C1 segment of cervical spinal cord (tissue), 14 donors: Measurements from ENCODE around the gene PRRC2B.
"Not testable (repeated sequence)": the region's sequence is repeated elsewhere in the genome, so short reads cannot be mapped to it uniquely, and the experiment has no call there.

ENCODE experiments used
- DNase-seq, 14 donors: peaks; one replicate each; lab custom pipeline; 2025; lab: John Stamatoyannopoulos, UW

PRRC2B gene

DNA sequence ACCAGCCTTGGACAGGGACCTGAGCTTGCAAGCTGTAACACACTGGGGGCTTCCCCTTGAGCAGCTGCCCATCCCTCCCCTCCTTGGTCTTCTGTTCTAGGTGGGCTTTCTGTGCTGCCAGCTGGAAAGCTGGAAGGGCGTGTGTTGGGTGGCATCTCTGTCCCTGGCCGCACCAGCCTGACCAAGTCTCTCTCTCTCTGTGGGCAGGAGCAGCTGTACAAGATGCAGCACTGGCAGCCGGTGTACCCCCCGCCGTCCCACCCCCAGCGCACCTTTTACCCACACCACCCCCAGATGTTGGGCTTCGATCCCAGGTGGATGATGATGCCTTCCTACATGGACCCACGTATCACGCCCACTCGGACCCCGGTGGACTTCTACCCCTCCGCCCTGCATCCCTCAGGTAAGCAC is 76.7 kb downstream of the PRRC2B start:
- no peak for DNase-seq

DNA sequence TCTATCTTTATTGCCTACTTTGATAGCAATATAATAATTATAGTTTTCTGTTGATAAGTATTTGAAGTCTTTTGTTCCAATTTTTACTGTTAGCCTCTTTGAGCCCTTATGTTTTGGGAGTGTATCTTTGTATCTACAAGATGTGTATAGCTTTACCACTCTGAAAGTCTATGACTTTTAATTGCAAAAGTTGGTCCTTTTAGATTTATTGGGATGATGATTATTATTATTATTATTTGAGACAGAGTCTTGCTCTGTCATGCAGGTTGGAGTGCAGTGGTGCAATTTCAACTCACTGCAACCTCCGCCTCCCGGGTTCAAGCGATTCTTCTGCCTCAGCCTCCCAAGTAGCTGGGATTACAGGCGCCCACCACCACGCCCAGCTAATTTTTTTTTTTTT is 78.2 kb downstream of the PRRC2B start:
- not testable (repeated sequence) for DNase-seq

DNA sequence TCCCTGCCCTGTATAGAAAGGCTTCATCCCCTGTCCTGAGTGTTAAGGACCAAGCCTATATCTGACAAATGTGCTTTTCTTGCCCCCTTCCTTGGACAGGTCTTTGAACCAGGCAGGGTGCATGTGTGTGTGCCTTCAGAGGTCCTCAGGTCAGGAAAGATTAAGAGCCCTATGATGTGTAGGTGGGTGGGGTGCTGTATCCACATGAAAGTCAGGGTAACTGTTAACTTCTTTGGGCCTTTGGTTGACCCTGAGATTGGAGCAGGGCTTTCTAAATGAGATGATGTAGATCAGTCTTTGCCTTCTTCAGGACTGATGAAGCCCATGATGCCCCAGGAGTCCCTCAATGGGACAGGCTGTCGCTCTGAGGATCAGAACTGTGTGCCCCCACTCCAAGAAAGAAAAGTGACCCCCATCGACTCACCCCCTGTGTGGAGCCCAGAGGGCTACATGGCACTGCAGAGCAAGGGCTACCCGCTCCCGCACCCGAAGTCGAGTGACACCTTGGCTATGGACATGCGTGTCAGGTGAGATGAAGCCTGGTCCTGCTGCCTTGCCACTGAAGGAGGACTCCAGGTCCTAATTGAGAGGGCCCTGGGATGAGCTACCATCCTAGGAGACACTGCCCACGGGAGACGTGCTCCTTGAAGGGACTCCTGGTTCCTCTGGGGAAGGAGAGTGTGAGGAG is 79.5 kb downstream of the PRRC2B start:
- DNase-seq, result no peak

DNA sequence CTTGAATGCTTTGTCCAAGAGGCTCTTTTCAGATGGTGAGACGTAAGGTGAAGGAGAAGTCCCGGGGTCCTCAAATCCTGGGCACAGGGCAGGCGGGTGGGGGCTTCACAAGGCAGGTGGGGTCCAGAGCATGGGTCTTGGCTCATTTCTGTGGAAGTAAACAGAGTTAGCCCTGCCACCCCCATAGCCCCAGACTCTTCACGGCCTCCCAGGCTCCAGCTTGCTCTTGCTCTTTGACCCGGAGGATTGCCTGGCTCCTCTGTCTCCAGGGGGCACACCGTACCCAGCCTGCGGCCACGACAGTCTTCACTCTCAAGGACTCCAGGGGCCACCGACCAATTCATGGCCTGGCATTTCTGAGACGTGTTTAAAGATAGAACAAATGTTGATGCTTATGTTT is 80.0 kb downstream of the PRRC2B start:
- DNase-seq, result no peak

- no peak for DNase-seq
Measured at GRCh38 chr9:131474711-131475110, 80.8 kb downstream of the PRRC2B start.

GRCh38 chr9:131475111-131475955 is 81.4 kb downstream of the PRRC2B start:
- peak in 2 of 14 donors; percentile 17 to 67 for DNase-seq

DNA sequence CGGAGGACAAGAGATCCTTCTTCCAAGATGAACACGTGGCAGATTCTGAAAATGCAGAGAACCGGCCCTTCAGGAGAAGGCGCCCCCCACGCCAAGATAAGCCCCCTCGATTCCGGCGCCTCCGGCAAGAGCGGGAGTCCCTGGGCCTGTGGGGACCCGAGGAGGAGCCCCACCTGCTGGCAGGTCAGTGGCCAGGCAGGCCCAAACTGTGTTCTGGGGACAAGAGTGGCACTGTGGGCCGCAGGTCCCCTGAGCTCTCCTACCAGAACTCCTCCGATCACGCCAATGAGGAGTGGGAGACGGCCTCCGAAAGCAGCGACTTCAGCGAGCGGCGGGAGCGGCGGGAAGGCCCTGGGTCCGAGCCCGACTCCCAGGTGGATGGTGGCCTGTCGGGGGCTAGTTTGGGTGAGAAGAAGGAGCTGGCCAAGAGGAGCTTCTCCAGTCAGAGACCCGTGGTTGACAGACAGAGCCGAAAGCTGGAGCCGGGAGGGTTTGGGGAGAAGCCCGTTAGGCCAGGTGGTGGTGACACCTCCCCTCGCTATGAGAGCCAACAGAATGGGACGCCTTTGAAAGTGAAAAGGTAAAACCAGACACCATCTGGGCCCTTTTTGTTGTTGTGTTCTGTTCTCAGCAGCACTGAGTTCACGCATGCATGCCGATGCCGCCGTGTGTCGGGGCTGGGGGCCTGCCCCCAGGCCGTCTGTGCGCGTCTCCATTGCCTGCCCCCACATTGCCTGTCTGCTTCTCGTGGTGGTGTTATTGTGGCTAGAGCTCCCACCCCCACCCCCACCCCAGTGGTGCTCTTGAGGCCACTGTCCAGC is 82.3 kb downstream of the PRRC2B start:
- DNase-seq, result peak in 1 of 14 donors; percentile 63

- DNase-seq, result peak in 5 of 14 donors; percentile 15 to 58 (median 33)
Measured at GRCh38 chr9:131476777-131477345, 83.0 kb downstream of the PRRC2B start.

GRCh38 chr9:131477367-131477766 is 83.5 kb downstream of the PRRC2B start:
- DNase-seq, result peak in 1 of 14 donors; percentile 11

GRCh38 chr9:131477816-131478419 is 84.0 kb downstream of the PRRC2B start:
- DNase-seq, result no peak

DNA sequence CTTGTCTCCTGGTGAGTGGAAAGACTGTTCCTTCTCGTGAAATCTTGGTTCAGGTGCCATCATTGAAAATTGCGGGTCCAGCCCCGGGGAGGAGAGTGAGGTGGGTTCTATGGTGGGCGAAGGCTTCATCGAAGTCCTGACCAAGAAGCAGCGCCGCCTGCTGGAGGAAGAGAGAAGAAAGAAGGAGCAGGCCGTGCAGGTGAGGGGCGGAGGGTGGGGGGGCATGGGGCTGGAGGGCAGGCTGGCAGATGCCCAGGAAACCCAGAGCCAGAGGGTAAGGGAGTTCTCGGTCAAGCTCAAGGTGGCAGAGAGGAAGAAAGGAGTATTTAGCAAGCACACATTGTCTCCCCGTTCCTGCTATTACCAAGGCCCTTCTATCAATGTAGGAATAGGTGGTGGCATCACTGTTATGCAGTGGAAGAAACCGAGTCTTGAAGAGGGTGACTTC is 84.6 kb downstream of the PRRC2B start:
- peak in 2 of 14 donors; percentile 14 to 22 for DNase-seq

- DNase-seq, result no peak
Measured at GRCh38 chr9:131478911-131479310, 85.0 kb downstream of the PRRC2B start.

DNA sequence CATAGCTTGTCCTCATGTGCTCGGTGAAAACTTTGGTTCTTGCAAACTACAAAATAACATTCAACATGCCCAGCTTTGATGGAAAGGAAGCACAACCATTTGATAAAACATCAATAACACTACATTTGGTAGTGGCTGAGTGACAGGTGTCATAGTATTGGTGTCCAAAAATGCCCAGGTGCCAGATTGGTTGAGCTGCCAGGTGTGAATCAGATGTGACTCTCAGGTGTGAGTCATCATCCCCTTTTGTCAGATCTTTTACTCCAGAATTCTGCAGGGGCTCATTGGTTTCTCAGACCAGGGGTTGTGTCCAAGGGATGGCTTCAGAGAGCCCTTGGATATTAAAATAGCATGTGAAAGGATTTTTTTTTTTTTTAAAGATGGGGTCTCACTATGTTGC is 86.4 kb downstream of the PRRC2B start:
- DNase-seq, result no peak

GRCh38 chr9:131481441-131482342 is 87.8 kb downstream of the PRRC2B start:
- peak in 1 of 14 donors; percentile 11 for DNase-seq

DNA sequence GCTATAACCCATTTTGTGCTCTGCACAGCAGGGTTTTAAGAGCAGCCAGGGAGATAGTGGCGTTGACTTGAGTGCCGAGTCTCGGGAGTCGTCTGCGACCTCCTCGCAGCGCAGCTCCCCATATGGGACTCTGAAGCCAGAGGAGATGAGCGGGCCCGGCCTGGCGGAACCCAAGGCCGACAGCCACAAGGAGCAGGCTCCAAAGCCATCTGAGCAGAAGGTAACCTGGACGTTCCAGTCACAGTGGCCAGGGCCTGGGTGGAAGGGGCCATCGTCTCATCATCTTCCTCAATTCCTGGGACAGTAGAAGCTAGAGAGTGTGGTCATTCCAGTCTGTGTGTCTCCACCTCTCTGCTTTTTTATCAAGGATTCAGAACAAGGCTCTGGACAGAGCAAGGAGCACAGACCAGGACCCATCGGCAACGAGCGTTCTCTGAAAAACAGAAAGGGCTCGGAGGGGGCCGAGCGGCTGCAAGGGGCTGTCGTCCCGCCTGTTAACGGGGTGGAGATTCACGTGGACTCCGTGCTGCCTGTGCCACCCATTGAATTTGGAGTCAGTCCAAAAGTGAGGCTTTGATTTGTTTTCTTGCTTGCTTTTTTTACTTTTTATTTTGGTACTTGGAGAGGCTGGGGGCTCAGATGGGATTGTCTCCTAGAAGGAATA is 88.6 kb downstream of the PRRC2B start:
- DNase-seq, result no peak

GRCh38 chr9:131483319-131484050 is 89.6 kb downstream of the PRRC2B start:
- DNase-seq, result peak in 1 of 14 donors; percentile 48

- no peak for DNase-seq
Measured at GRCh38 chr9:131484051-131484445, 90.2 kb downstream of the PRRC2B start.

- no peak for DNase-seq
Measured at GRCh38 chr9:131484560-131485185, 90.8 kb downstream of the PRRC2B start.
